Measurements from ENCODE around the gene BTBD7. TPM values are rescaled to one million over a fixed set of nuclear protein-coding genes. Genes with fewer than 3 reads are reported as not detected.

Gene BTBD7
- total RNA-seq, 1 experiment from 2014 or later, result 30.8 TPM

GRCh38 chr14:93232159-93232558, 100.7 kb downstream of the BTBD7 start:
- H3K9ac ChIP-seq (ENCODE audit: low read length), result no peak overlapping the region
- H3K9me2 ChIP-seq (ENCODE audit: insufficient read depth), result no peaks in the 10 kb centered on the region
- H3K9me3 ChIP-seq (ENCODE audit: control insufficient read depth in 1 of 2, insufficient read depth in 1 of 2, low read depth in 1 of 2, low read length in 2 of 2), result no peaks in the 10 kb centered on the region
- no peak for ATAC-seq
- ChIA-PET POLR2A (no interaction called here), RAD21 (ENCODE audit: low non-redundant PET in 1 of 2, low total read pairs in 2 of 2, uncharacterized antibody in 2 of 2, unreplicated experiment in 2 of 2) (no interaction called here), CTCF (interaction anchor here (0.8 kb wide), 1 partner anchor 305 kb away, joined by 3 read pairs; no protein-coding TSS in a partner anchor)
- H3K4me3 ChIP-seq (replicated peaks in 1 of 2; ENCODE audit: low read depth in 1 of 2, low read length in 2 of 2), result no peak overlapping the region
- intact Hi-C loops (cut with micrococcal nuclease), result no loop called here
- TF ChIP-seq MAX (IDR thresholded peaks at IDR 0.05), result no peak
- TF ChIP-seq POLR2AphosphoS5 (IDR thresholded peaks at IDR 0.05; ENCODE audit: low read depth, low read length), result no peak
- no peak overlapping the region for H2AFZ ChIP-seq (ENCODE audit: low read depth, low read length, poor library complexity, severe bottlenecking)
- no peaks in the 10 kb centered on the region; a peak in 1 of 4 replicates for H3K4me1 ChIP-seq (ENCODE audit: control insufficient read depth in 1 of 2, insufficient read depth in 2 of 2, low read length in 2 of 2)
- DNase-seq (ENCODE audit: low read depth, low spot score), result no peak
- H4K20me1 ChIP-seq (ENCODE audit: insufficient read depth), result no peaks in the 10 kb centered on the region
- no peak overlapping the region for H3K4me2 ChIP-seq (ENCODE audit: low read length)
- H3K36me3 ChIP-seq (ENCODE audit: control insufficient read depth in 1 of 2, insufficient read depth in 2 of 2, low read length in 2 of 2), result peaks cover 8 to 10% of the 10 kb centered on the region in 2 experiments; a peak in 2 of 4 replicates
- no peaks in the 10 kb centered on the region for H3K79me2 ChIP-seq (ENCODE audit: insufficient read depth, low read length)
- no peak overlapping the region for H3K27ac ChIP-seq (ENCODE audit: low read depth, low read length)
- BruUV-seq (replicated peaks), result no TSS peak
- H3K27me3 ChIP-seq (ENCODE audit: insufficient read depth, low read length), result no peaks in the 10 kb centered on the region

- intact Hi-C loops (cut with micrococcal nuclease), result no loop called here
- H3K4me2 ChIP-seq (ENCODE audit: low read length), result no peak overlapping the region
- no peak overlapping the region for H2AFZ ChIP-seq (ENCODE audit: low read depth, low read length, poor library complexity, severe bottlenecking)
- TF ChIP-seq MAX (IDR thresholded peaks at IDR 0.05) (no peak), SRF (IDR thresholded peaks at IDR 0.05; ENCODE audit: low read depth) (no peak), REST (IDR thresholded peaks at IDR 0.05; ENCODE audit: low read depth) (no peak), ZBTB33 (IDR thresholded peaks at IDR 0.05; ENCODE audit: extremely low read depth, insufficient replicate concordance, low read length) (no peak), POLR2AphosphoS5 (IDR thresholded peaks at IDR 0.05; ENCODE audit: low read depth, low read length) (no peak), EZH2phosphoT487 (IDR thresholded peaks at IDR 0.05; ENCODE audit: borderline replicate concordance) (no peak), EGR1 (IDR thresholded peaks at IDR 0.05; ENCODE audit: low read depth) (no peak), SIN3A (IDR thresholded peaks at IDR 0.05; ENCODE audit: low read depth) (no peak), FOSL1 (IDR thresholded peaks at IDR 0.05; ENCODE audit: low read depth) (no peak), CBX3 (IDR thresholded peaks at IDR 0.05; ENCODE audit: low read depth) (no peak), ELF1 (IDR thresholded peaks at IDR 0.05; ENCODE audit: borderline replicate concordance, low read depth) (no peak), RAD21 (IDR thresholded peaks at IDR 0.05; ENCODE audit: low read depth) (no peak), EZH2 (IDR thresholded peaks at IDR 0.05) (no peak)
Measured at GRCh38 chr14:93231129-93231979, 101.5 kb downstream of the BTBD7 start.

More at GRCh38 chr14:93231129-93231979, 101.5 kb downstream of the BTBD7 start:
- Histone ChIP-seq H3K4me3 (replicated peaks in 1 of 2; ENCODE audit: low read depth in 1 of 2, low read length in 2 of 2) (no peak overlapping the region), H3K27me3 (ENCODE audit: insufficient read depth, low read length) (no peaks in the 10 kb centered on the region), H3K9me2 (ENCODE audit: insufficient read depth) (no peaks in the 10 kb centered on the region), H3K27ac (ENCODE audit: low read depth, low read length) (no peak overlapping the region), H3K9me3 (ENCODE audit: control insufficient read depth in 1 of 2, insufficient read depth in 1 of 2, low read depth in 1 of 2, low read length in 2 of 2) (no peaks in the 10 kb centered on the region), H3K9ac (ENCODE audit: low read length) (no peak overlapping the region), H4K20me1 (ENCODE audit: insufficient read depth) (no peaks in the 10 kb centered on the region), H3K4me1 (ENCODE audit: control insufficient read depth in 1 of 2, insufficient read depth in 2 of 2, low read length in 2 of 2) (no peaks in the 10 kb centered on the region; a peak in 1 of 4 replicates), H3K79me2 (ENCODE audit: insufficient read depth, low read length) (no peaks in the 10 kb centered on the region), H3K36me3 (ENCODE audit: control insufficient read depth in 1 of 2, insufficient read depth in 2 of 2, low read length in 2 of 2) (peaks cover 8 to 13% of the 10 kb centered on the region in 2 experiments; a peak in 3 of 4 replicates)
- ChIA-PET CTCF (interaction anchor here (0.8 kb wide), 1 partner anchor 305 kb away, joined by 4 read pairs; no protein-coding TSS in a partner anchor), RAD21 (ENCODE audit: low non-redundant PET in 1 of 2, low total read pairs in 2 of 2, uncharacterized antibody in 2 of 2, unreplicated experiment in 2 of 2) (no interaction called here), POLR2A (no interaction called here)
- BruUV-seq (replicated peaks), result no TSS peak
- ATAC-seq (no peak), DNase-seq (ENCODE audit: low read depth, low spot score) (no peak)
